ENCODE data around the gene PPP1R14C.
A peak's percentile ranks its signal among the peaks of the same experiment; 100 is the strongest.

PPP1R14C gene

DNA sequence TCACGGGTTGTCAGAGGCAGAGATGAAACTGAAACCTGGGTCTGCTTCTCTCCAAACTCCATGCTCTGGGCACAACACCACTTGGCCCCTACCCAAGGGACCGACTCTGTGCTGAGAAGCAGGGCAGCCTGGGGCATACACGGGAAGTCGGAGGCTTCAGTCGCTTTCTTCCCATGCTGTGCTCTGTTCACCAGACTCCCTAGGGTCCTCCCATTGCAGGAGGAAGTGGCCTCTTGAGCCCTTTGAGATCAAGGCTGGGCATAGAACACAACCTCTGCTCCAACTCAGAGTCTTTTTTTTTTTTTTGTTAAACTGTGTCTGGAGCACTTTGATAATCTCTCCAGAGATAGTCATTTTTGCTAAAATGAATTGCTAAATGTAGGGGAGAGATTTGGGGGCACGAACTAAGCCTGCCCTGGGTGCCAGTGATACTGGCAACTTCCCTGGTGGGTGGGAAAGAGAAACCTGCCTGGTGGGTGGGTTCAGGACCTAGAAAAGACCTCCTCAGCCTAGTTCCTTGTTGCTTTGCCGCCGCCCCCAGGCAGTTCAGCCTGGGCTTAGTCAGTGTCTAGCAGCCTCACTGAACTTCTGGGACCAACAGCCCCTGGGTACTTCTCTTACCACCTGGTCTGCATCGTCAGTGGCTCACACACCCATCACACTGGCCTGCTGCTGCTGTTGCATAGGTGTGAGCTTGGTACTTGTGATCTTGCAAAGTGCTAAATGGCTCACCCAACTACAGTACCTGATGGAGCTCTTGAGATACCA lies 62.0 kb downstream of the PPP1R14C start:
- H3K9ac ChIP-seq (ENCODE audit: insufficient read length): no peak overlapping the region
- no peak for TF ChIP-seq EZH2 (IDR thresholded peaks at IDR 0.05)
- TF ChIP-seq POLR2AphosphoS5 (IDR thresholded peaks at IDR 0.05; ENCODE audit: borderline replicate concordance, low read depth, low read length): no peak
- no peak for TF ChIP-seq FOXP2 (optimal IDR thresholded peaks at IDR 0.05; ENCODE audit: control extremely low read depth, extremely low read length, insufficient read depth)
- H3K9me3 ChIP-seq (ENCODE audit: low read depth, low read length): no peaks in the 10 kb centered on the region
- no peaks in the 10 kb centered on the region for H3K36me3 ChIP-seq (ENCODE audit: insufficient read depth, low read length)
- H3K4me3 ChIP-seq: peak overlapping the region; percentile 47
- no peak for DNase-seq (ENCODE audit: low read depth, low spot score)
- H3K27ac ChIP-seq: no peak overlapping the region

DNA sequence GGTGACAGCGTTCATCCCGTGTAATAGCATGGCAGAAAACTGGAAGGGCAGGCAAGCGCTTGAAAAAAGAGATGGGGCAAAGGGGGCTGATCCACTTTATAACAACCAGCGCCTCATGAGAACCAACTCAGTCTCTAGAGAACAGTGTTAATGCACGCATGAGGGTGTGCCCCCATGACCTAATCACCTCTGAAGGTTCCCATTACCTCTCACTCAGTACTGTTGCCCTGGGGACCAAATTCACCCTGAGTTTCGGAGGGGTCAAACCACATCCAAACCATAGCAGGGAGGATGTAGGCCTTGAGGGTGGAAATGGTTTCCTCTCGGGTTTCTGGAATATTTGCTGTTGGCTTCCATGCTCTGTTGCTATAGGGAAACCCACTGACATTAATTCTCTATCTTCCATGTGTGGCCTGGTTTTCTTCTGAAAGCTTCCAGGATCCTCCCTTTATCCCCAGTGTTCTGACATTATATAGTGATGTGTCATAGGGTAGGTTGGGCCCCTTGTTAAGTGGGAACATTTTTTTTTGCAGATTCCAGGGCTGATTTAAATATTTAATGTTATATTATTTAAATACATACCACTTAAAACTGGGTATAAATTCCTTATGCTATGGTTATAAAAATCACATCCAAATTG lies 65.2 kb downstream of the PPP1R14C start:
- DNase-seq (ENCODE audit: low read depth, low spot score): no peak
- H3K27ac ChIP-seq: no peak overlapping the region
- TF ChIP-seq POLR2AphosphoS5 (IDR thresholded peaks at IDR 0.05; ENCODE audit: borderline replicate concordance, low read depth, low read length): no peak
- TF ChIP-seq EZH2 (IDR thresholded peaks at IDR 0.05): no peak

GRCh38 chr6:150208611-150209352 lies 65.9 kb downstream of the PPP1R14C start:
- H3K27ac ChIP-seq: no peak overlapping the region
- TF ChIP-seq EZH2 (IDR thresholded peaks at IDR 0.05) (no peak), FOXP2 (optimal IDR thresholded peaks at IDR 0.05; ENCODE audit: control extremely low read depth, extremely low read length, insufficient read depth) (no peak), POLR2AphosphoS5 (IDR thresholded peaks at IDR 0.05; ENCODE audit: borderline replicate concordance, low read depth, low read length) (no peak)
- DNase-seq (ENCODE audit: low read depth, low spot score): no peak
- no peaks in the 10 kb centered on the region for H3K36me3 ChIP-seq (ENCODE audit: insufficient read depth, low read length)
- no peaks in the 10 kb centered on the region for H3K9me3 ChIP-seq (ENCODE audit: low read depth, low read length)
- H3K4me3 ChIP-seq: no peak overlapping the region
- H3K9ac ChIP-seq (ENCODE audit: insufficient read length): no peak overlapping the region

More for the DNA sequence above, 65.2 kb downstream of the PPP1R14C start:
- no peaks in the 10 kb centered on the region for H3K36me3 ChIP-seq (ENCODE audit: insufficient read depth, low read length)
- H3K9ac ChIP-seq (ENCODE audit: insufficient read length): no peak overlapping the region
- no peaks in the 10 kb centered on the region for H3K9me3 ChIP-seq (ENCODE audit: low read depth, low read length)
- H3K4me3 ChIP-seq: no peak overlapping the region

GRCh38 chr6:150209415-150209814 lies 66.6 kb downstream of the PPP1R14C start:
- Histone ChIP-seq H3K27ac (no peak overlapping the region), H3K36me3 (ENCODE audit: insufficient read depth, low read length) (no peaks in the 10 kb centered on the region), H3K9ac (ENCODE audit: insufficient read length) (no peak overlapping the region), H3K4me3 (no peak overlapping the region), H3K9me3 (ENCODE audit: low read depth, low read length) (no peaks in the 10 kb centered on the region)
- TF ChIP-seq POLR2AphosphoS5 (IDR thresholded peaks at IDR 0.05; ENCODE audit: borderline replicate concordance, low read depth, low read length): no peak
- TF ChIP-seq FOXP2 (optimal IDR thresholded peaks at IDR 0.05; ENCODE audit: control extremely low read depth, extremely low read length, insufficient read depth): no peak
- no peak for TF ChIP-seq EZH2 (IDR thresholded peaks at IDR 0.05)
- no peak for DNase-seq (ENCODE audit: low read depth, low spot score)

DNA sequence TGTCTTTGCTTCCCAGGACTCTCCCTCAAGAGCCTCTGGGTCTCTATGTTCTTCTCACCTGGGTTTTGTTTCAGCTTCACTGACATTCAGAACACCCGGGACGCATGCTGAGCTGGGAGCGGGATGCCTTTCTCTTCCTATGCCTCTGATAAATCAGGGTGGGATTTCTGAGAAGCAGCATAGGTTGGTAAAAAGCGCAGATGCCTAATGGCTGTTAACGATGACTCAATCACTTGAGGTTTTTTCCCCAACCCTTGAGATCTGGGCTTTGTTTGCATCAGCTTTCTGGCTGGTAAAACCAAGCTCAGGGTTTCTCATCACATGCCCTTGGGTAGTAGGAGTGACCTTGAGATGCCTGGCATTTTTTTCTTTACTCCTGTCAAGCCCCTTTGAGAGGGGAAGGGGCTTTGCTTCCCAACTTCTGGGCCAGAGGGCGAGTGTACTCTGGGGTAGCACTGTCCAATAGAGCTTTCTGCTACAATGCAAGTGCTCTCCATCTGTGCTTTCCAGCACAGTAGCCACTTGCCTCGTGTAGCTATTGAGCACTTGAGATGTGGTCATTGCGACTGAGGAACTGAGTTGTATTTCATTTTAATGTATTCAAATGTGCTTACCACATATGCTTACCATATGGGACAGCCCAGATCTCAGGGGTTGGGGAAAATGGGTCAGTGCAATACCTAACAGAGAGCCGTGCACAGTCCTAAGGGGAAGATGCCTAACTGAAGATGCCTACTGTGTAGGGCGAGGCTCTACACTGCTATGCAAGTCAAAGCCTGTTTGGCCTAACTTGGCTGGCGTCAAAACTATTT lies 69.1 kb downstream of the PPP1R14C start:
- Histone ChIP-seq H3K36me3 (ENCODE audit: insufficient read depth, low read length) (no peaks in the 10 kb centered on the region), H3K9ac (ENCODE audit: insufficient read length) (no peak overlapping the region), H3K27ac (no peak overlapping the region), H3K4me3 (no peak overlapping the region), H3K9me3 (ENCODE audit: low read depth, low read length) (no peaks in the 10 kb centered on the region)
- DNase-seq (ENCODE audit: low read depth, low spot score): no peak
- TF ChIP-seq EZH2 (IDR thresholded peaks at IDR 0.05): no peak

DNA sequence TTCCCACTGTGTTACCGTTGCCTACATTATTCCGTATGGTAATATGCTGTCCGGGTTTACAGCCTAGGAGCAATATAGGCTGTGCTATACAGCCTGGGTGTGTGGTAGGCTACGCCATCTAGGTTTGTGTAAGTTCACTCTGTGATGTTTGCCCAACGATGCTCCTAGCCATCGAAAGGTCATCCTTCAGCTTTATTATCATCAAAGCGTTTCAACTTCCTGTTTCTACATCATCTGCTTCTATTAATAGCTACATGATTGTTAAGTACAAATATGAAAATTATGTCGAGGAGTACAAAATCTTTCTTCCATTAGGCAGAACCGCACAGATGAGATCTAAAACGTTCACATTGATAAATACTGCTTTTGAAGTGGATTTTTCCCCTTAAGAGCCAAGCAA lies 69.9 kb downstream of the PPP1R14C start:
- Histone ChIP-seq H3K36me3 (ENCODE audit: insufficient read depth, low read length) (no peaks in the 10 kb centered on the region), H3K4me3 (no peak overlapping the region), H3K27ac (no peak overlapping the region), H3K9me3 (ENCODE audit: low read depth, low read length) (no peaks in the 10 kb centered on the region), H3K9ac (ENCODE audit: insufficient read length) (no peak overlapping the region)
- DNase-seq (ENCODE audit: low read depth, low spot score): no peak
- no peak for TF ChIP-seq EZH2 (IDR thresholded peaks at IDR 0.05)
- TF ChIP-seq FOXP2 (optimal IDR thresholded peaks at IDR 0.05; ENCODE audit: control extremely low read depth, extremely low read length, insufficient read depth): no peak
- no peak for TF ChIP-seq POLR2AphosphoS5 (IDR thresholded peaks at IDR 0.05; ENCODE audit: borderline replicate concordance, low read depth, low read length)

DNA sequence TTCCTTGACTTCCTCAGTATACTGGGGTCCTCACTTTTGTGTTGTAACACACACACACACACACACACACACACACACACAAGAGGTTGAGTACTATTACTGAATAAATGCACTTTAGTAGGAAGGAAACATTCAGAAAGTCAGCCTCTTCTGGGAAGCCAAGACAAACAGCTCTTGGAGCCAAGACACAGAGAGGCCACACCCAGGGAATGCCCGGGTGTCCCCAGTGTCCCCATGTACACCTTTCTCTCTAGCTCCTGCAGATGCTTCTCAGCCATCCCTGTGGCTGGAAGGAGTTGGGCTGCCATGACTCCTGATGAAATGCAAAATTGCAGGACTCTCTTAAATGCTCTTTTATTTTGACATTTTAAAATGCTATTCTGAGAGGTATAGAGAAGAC lies 70.5 kb downstream of the PPP1R14C start:
- Histone ChIP-seq H3K36me3 (ENCODE audit: insufficient read depth, low read length) (no peaks in the 10 kb centered on the region), H3K9me3 (ENCODE audit: low read depth, low read length) (no peaks in the 10 kb centered on the region), H3K9ac (ENCODE audit: insufficient read length) (no peak overlapping the region), H3K4me3 (no peak overlapping the region), H3K27ac (no peak overlapping the region)
- TF ChIP-seq FOXP2 (optimal IDR thresholded peaks at IDR 0.05; ENCODE audit: control extremely low read depth, extremely low read length, insufficient read depth): no peak
- TF ChIP-seq POLR2AphosphoS5 (IDR thresholded peaks at IDR 0.05; ENCODE audit: borderline replicate concordance, low read depth, low read length): no peak
- TF ChIP-seq EZH2 (IDR thresholded peaks at IDR 0.05): no peak
- no peak for DNase-seq (ENCODE audit: low read depth, low spot score)

DNA sequence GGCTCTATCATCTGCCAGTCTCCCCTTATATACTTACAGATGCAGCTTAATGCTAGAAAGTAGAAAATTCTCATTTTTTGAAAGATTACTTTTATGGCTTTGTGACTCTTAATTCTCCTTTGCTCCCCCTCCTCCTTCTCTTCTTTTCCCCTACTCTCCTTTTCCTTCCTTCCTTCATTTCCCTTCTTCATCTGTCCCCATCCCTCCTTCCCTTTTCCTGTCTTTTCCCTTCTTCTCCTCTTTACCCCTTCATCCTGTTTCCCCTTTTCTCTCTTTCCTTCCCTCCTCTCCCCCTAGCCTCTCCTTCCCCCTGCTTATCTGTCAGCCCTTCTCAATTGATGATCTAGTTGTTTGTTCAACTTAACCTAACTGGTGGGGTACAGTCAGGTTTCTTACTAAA lies 71.5 kb downstream of the PPP1R14C start:
- no peak overlapping the region for H3K4me3 ChIP-seq
- H3K36me3 ChIP-seq (ENCODE audit: insufficient read depth, low read length): no peaks in the 10 kb centered on the region
- H3K27ac ChIP-seq: no peak overlapping the region
- no peaks in the 10 kb centered on the region for H3K9me3 ChIP-seq (ENCODE audit: low read depth, low read length)
- H3K9ac ChIP-seq (ENCODE audit: insufficient read length): no peak overlapping the region
- TF ChIP-seq FOXP2 (optimal IDR thresholded peaks at IDR 0.05; ENCODE audit: control extremely low read depth, extremely low read length, insufficient read depth) (no peak), EZH2 (IDR thresholded peaks at IDR 0.05) (no peak)
- no peak for DNase-seq (ENCODE audit: low read depth, low spot score)

Data from SK-N-MC (cell line).